ENCODE results near the gene AMHR2.
"Not testable (repeated sequence)": the region's sequence is repeated elsewhere in the genome, so short reads cannot be mapped to it uniquely, and the experiment has no call there.

The AMHR2 gene

GRCh38 chr12:53423597-53423996, at the start of gene AMHR2:
TSS of gene AMHR2 (plus strand) at chr12:53423855. CDS start at chr12:53423935, 80 bp downstream.
- in situ Hi-C loops (cut with MboI; ENCODE audit: low sequenced_read_pairs), result no loop called here

GRCh38 chr12:53374277-53374676, 49.4 kb upstream of the AMHR2 start:
- in situ Hi-C loops (cut with MboI; ENCODE audit: low sequenced_read_pairs), result not testable (repeated sequence)

DNA sequence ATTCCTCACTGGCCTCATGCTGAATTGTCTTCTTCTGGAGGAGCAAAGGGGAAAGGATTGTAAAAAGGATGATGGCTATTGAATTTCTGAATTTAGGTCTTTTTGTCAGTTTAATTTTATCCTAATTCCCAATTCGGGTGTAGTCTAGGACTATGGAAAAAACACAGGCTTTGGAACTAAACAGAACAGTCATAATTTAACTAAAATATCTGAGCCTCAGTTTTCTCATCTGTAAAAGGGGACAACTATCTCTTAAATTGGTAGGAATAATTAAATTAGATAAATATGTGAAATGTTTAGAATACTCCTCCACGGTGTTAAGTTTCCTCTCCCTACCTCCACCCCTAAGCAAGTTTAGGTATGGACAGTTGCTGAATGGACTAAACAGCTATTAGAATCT, 46.9 kb upstream of the AMHR2 start:
- in situ Hi-C loops (cut with MboI; ENCODE audit: low sequenced_read_pairs), result no loop called here

DNA sequence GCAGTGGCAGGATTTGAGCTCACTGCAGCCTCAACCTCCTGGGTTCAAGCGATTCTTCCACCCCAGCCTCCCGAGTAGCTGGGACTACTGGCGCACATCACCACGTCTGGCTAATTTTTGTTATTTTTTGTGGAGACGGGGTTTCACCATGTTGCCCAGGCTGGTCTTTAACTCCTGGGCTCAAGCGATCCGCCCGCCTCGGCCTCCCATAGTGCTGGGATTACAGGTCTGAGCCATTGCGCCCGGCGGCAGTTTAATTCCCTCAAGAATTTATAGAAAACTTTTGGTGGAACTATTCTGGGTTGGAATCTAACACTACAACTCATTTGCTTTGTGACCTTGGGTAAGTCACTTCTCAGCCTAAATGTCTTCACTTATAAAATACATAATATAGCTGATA, 45.4 kb upstream of the AMHR2 start:
- in situ Hi-C loops (cut with MboI; ENCODE audit: low sequenced_read_pairs), result no loop called here

DNA sequence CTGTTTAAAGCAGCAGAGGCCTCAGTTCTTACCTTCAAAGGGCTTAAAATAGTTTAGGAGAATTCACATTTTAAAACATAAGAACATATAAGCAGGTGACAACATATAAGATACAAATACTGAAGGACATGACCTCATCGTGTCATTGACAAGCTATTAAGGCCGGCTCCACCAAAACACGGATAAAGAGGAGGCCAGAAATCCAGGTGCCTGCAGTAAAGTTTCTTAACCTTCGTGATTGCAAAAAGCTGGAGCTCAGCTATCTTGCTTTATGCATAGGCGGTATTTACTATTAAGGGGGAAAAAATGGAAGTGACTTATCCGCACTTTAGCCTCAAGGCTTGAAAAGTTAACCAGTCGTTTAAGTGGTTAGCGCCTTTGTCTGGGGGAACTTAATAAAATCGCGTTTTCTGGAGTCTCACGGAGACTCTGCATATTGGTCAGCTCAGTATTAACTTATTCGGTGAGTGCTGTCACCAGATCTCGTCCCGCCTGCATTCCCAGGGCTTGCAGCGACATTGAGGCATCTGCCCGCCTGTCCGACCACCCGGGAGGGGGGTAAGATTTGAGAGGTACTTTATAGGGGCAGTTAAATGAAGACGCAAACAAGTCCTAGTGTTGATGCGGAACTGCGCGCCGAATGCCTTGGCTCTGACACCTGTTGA, 44.8 kb upstream of the AMHR2 start:
- in situ Hi-C loops (cut with MboI; ENCODE audit: low sequenced_read_pairs), result no loop called here

DNA sequence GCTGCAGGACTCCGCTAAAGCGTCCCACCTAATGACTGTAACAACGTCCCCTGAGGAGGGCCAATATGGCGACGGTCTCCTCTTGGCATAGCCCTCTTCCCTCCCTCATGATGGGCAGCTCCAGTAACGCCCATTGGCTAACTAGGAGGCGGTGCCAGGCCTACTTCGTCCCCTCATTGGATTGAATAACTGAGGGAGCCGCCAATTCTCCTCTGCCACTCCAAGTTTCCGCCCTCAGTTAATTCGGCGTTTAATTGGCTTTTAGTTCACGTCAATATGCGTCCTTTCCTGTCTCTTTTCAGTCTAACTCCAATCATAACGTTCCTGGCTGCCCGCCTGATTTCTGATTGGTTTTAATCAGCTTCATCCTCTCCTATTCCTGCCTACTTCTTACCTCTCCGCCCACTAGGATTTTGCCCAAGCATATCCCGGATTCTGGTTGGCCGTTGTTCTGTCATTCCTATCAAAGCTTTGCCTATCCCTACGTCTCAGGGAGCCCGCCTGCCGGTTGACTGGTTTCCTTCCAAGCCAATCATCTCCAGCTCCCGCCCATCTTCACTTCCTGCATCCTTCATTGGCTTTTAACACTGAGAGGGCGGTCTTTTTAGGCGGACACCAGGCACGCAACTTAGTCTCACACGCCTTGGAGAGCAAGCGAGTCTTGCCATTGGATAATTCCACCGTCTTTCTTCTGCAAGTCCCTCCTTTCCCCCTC, 44.1 kb upstream of the AMHR2 start:
- in situ Hi-C loops (cut with MboI; ENCODE audit: low sequenced_read_pairs), result no loop called here

- in situ Hi-C loops (cut with MboI; ENCODE audit: low sequenced_read_pairs), result no loop called here
Measured at GRCh38 chr12:53380104-53380793, 43.4 kb upstream of the AMHR2 start, which contains the start of gene SP1. TSS of gene SP1 (plus strand) at chr12:53380176. CDS start at chr12:53380292, 116 bp downstream.

DNA sequence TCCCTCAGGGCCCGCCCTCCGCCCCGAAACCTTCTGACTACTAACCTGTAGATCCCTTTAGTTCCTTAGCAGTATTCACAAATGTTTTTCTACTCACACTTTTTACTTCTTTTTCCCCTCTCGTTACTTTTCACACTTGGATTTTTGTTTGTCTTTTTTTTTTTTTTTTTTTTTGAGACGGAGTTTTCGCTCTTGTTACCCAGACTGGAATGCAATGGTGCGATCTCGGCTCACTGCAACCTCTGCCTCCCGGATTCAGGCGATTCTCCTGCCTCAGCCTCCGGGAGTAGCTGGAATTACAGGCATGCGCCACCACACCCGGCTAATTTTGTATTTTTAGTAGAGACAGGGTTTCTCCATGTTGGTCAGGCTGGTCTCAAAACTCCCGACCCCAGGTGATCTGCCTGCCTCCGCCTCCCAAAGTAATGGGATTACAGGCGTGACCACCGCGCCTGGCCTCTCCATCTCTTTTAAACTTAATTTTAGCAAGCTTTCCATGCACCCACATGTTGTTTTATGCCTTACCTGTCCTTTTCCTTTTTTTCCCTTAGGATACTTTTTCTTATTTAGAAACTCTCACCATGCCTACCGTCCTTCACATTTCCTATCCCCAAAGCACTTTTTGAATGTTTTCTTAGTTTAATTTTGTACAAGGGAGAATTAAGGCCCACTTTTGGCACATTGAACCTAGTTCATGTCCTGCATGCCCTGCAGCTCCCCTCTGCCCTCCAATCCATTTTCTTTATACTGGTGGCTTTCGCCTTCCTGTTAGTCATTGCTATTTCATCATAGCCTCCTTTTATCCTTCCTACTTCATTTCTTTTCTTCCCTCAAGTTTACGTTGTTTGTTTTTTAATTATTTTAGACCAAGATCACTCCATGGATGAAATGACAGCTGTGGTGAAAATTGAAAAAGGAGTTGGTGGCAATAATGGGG, 42.6 kb upstream of the AMHR2 start:
- in situ Hi-C loops (cut with MboI; ENCODE audit: low sequenced_read_pairs), result no loop called here

DNA sequence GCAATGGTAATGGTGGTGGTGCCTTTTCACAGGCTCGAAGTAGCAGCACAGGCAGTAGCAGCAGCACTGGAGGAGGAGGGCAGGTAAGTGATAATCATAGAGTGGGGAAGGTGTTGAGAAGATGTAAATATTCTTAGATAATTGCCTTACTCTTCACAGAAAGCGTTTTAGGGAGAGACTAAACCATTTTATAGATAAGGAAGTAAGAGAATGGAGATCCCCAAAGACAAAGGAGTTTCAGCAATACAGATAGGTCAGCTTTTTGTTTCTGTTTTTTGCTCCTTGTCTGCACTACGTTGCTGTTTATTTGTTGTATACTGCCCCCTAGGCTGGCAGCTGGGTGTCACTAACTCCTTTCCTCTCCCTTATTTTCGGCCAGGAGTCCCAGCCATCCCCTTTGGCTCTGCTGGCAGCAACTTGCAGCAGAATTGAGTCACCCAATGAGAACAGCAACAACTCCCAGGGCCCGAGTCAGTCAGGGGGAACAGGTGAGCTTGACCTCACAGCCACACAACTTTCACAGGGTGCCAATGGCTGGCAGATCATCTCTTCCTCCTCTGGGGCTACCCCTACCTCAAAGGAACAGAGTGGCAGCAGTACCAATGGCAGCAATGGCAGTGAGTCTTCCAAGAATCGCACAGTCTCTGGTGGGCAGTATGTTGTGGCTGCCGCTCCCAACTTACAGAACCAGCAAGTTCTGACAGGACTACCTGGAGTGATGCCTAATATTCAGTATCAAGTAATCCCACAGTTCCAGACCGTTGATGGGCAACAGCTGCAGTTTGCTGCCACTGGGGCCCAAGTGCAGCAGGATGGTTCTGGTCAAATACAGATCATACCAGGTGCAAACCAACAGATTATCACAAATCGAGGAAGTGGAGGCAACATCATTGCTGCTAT, 41.7 kb upstream of the AMHR2 start:
- in situ Hi-C loops (cut with MboI; ENCODE audit: low sequenced_read_pairs), result no loop called here

DNA sequence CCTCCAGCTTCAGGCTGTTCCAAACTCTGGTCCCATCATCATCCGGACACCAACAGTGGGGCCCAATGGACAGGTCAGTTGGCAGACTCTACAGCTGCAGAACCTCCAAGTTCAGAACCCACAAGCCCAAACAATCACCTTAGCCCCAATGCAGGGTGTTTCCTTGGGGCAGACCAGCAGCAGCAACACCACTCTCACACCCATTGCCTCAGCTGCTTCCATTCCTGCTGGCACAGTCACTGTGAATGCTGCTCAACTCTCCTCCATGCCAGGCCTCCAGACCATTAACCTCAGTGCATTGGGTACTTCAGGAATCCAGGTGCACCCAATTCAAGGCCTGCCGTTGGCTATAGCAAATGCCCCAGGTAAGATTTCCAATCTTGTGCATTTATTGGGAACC, 40.4 kb upstream of the AMHR2 start:
- in situ Hi-C loops (cut with MboI; ENCODE audit: low sequenced_read_pairs), result no loop called here

- in situ Hi-C loops (cut with MboI; ENCODE audit: low sequenced_read_pairs), result not testable (repeated sequence)
Measured at GRCh38 chr12:53386381-53386780, 37.3 kb upstream of the AMHR2 start.

- in situ Hi-C loops (cut with MboI; ENCODE audit: low sequenced_read_pairs), result no loop called here
Measured at GRCh38 chr12:53388932-53389331, 34.7 kb upstream of the AMHR2 start.

DNA sequence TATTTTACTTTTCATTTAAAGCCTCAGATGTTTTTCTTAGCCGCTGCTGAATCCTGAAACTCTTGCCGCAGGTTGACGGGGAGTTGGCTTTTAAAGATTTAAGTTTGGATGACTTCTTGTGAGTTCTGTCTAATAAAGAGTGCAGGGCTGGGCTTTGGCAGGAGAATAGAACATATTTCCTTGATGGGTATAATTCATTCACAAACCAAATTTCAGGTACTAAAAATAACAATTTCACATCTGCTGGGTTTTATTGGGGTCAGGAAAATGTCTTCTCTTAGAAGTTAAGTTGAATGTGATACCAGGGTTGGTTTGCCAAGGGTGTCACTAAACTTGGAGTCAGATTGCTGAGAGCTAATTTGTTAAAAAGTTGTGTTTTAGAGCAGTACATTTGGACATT, 34.0 kb upstream of the AMHR2 start:
- in situ Hi-C loops (cut with MboI; ENCODE audit: low sequenced_read_pairs), result no loop called here

GRCh38 chr12:53391724-53392123, 31.9 kb upstream of the AMHR2 start:
- in situ Hi-C loops (cut with MboI; ENCODE audit: low sequenced_read_pairs), result no loop called here

DNA sequence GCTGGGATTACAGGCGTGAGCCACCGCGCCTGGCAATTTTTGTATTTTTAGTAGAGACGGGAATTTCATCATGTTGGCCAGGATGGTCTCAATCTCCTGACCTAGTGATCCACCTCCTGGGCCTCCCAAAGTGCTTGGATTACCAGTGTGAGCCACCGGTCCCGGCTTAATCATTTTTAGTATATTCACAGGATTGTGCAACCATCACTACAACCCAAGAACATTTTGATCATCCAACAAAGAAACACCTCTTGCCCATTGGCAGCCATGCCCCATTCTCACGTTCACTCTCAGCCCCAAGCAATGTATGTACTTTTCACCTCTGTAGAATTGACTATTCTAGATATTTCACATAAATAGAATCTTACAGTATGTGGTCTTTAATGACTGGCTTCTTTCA, 23.8 kb upstream of the AMHR2 start:
- in situ Hi-C loops (cut with MboI; ENCODE audit: low sequenced_read_pairs), result no loop called here

- in situ Hi-C loops (cut with MboI; ENCODE audit: low sequenced_read_pairs), result not testable (repeated sequence)
Measured at GRCh38 chr12:53402351-53402750, 21.3 kb upstream of the AMHR2 start.

DNA sequence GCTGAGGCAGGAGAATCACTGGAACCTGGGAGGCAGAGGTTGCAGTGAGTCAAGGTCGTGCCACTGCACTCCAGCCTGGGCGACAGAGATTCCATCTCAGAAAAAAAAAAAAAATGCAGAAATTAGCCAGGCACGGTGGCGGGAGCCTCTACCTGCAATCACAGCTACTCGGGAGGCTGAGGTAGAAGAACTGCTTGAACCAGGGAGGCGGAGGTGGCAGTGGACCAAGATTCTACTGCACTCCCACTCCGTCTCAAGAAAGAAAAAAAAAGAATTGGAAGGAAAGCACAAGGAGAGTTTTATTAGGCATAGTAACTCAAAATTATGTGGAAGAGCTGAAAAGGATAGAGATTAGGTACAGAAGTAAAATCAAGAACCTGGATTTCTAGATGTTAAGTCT, 20.8 kb upstream of the AMHR2 start:
- in situ Hi-C loops (cut with MboI; ENCODE audit: low sequenced_read_pairs), result no loop called here

DNA sequence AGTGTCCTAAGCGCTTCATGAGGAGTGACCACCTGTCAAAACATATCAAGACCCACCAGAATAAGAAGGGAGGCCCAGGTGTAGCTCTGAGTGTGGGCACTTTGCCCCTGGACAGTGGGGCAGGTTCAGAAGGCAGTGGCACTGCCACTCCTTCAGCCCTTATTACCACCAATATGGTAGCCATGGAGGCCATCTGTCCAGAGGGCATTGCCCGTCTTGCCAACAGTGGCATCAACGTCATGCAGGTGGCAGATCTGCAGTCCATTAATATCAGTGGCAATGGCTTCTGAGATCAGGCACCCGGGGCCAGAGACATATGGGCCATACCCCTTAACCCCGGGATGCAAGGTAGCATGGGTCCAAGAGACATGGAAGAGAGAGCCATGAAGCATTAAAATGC, 12.7 kb upstream of the AMHR2 start:
- in situ Hi-C loops (cut with MboI; ENCODE audit: low sequenced_read_pairs), result loop anchor here (10.0 kb wide), 1 partner anchor 56 kb away; no protein-coding TSS in a partner anchor

DNA sequence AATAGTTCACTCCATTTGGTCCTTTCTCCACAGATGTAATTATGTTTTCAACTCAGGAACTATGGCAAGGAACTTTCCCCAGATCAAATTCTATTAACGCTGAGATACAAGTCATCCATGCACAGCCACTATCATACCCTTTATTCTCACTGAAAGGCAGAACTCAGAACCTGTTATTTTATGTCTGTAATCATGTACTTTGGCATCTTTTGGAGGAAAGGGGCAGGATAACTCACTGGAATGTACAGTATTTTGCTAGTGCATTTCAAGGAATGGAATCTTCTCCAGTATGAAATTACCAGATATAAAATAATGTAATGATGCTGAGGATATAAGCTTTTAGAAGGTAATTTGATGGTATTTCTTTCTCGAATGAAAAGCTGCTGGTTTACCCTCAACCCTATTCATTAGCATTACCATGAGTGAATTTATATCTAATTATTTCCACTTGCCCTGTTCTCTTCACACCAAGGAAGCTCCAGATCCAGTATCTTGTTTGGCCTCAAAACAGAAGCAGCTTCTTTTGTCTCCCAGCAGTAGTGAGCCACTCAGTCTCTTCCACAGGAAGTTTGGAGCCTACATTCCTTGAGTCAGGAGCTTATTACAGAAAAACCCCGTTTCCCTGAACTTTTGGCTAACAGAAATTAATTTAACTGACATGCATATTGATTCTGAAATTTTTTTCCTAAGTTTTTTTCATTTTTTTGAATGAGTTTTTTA, 10.0 kb upstream of the AMHR2 start:
- in situ Hi-C loops (cut with MboI; ENCODE audit: low sequenced_read_pairs), result loop anchor here (10.0 kb wide), 1 partner anchor 59 kb away; no protein-coding TSS in a partner anchor
